HFF-Myc (cell line): ENCODE measurements around the gene SAMD14.
A peak's percentile ranks its signal among the peaks of the same experiment; 100 is the strongest.

ENCODE experiments used
- DNase-seq: peaks from one replicate; pipeline ENCODE4 v3.0.0-alpha.2; 2011; ENCODE audit warnings: low read depth; ENCODE audit errors: extremely low read depth
- H3K4me3 ChIP-seq: replicated peaks from 2 replicates; pipeline ENCODE4 v1.5.1; 2011; ENCODE audit warnings: low read depth, mild to moderate bottlenecking, control low read depth, low read length
- CTCF ChIP-seq: IDR thresholded peaks from 2 replicates; pipeline ENCODE4 v1.5.1; 2012; ENCODE audit warnings: mild to moderate bottlenecking, low read depth, low read length, control low read depth; ENCODE audit errors: missing control alignments

Gene SAMD14

GRCh38 chr17:50157891-50158290, 27.9 kb upstream of the SAMD14 start:
- DNase-seq: no peak
- TF ChIP-seq CTCF: no peak
- H3K4me3 ChIP-seq: no peak overlapping the region

- DNase-seq: no peak
- TF ChIP-seq CTCF: no peak
- no peak overlapping the region for H3K4me3 ChIP-seq
These were observed 25.3 kb upstream of the SAMD14 start for GRCh38 chr17:50155115-50155819.

- H3K4me3 ChIP-seq: no peak overlapping the region
- TF ChIP-seq CTCF: no peak
- DNase-seq: no peak
These were observed 24.6 kb upstream of the SAMD14 start for GRCh38 chr17:50154604-50155003.

GRCh38 chr17:50153650-50154575, 24.0 kb upstream of the SAMD14 start:
- no peak for TF ChIP-seq CTCF
- H3K4me3 ChIP-seq: no peak overlapping the region
- no peak for DNase-seq

GRCh38 chr17:50152736-50153135, 22.8 kb upstream of the SAMD14 start:
- no peak for TF ChIP-seq CTCF
- no peak for DNase-seq
- H3K4me3 ChIP-seq: peak overlapping the region; percentile 87

- H3K4me3 ChIP-seq: peak overlapping the region; percentile 87
- TF ChIP-seq CTCF: no peak
- peak; percentile 88 for DNase-seq
These were observed 22.1 kb upstream of the SAMD14 start for GRCh38 chr17:50151937-50152547.
